ENCODE results near the gene CASP3. TPM values are rescaled to one million over a fixed set of nuclear protein-coding genes. Genes with fewer than 3 reads are reported as not detected.

CASP3 gene
- total RNA-seq, 2 experiments from 2014 or later: 25.8 to 44.7 TPM

- Histone ChIP-seq H3K36me3 (ENCODE audit: insufficient read depth, low read length) (peaks cover 51% of the 10 kb centered on the region), H3K27ac (ENCODE audit: low read depth, low read length, poor library complexity, severe bottlenecking) (peak overlapping the region; percentile 79), H2AFZ (ENCODE audit: low read length) (no peak overlapping the region), H3K4me3 (ENCODE audit: low read depth, low read length, poor library complexity, severe bottlenecking) (peak overlapping the region; percentile 93), H3K4me2 (ENCODE audit: low read length) (peak overlapping the region; percentile 81), H3K9me2 (ENCODE audit: insufficient read depth, low read length) (no peaks in the 10 kb centered on the region), H3K9me3 (ENCODE audit: low read length) (no peaks in the 10 kb centered on the region), H4K20me1 (ENCODE audit: insufficient read depth, low read length) (peaks cover 17% of the 10 kb centered on the region), H3K4me1 (ENCODE audit: insufficient read depth, low read length, poor library complexity, severe bottlenecking) (peaks cover 42% of the 10 kb centered on the region), H3K79me2 (ENCODE audit: insufficient read depth, low read depth, low read length) (peaks cover 70% of the 10 kb centered on the region)
- BruUV-seq (replicated peaks): no TSS peak
- intact Hi-C loops (cut with micrococcal nuclease; ENCODE audit: unreplicated experiment): loop anchor here (2.0 to 10.0 kb wide), 6 partner anchors 109 to 1545 kb away; partner anchors contain the start of genes CDKN2AIP, CYP4V2 and SLC25A4
- POLR2A ChIA-PET: interaction anchor here (0.7 to 2.3 kb wide), 7 partner anchors 9 to 379 kb away, joined by 3 to 6 read pairs (median 4); partner anchors contain the start of gene CENPU
- CTCF ChIA-PET (ENCODE audit: unreplicated experiment): no interaction called here
- no peak for DNase-seq (ENCODE audit: low spot score)
- TF ChIP-seq EZH2phosphoT487 (IDR thresholded peaks at IDR 0.05; ENCODE audit: borderline replicate concordance, low read depth, low read length) (no peak), CTCF (conservative IDR thresholded peaks at IDR 0.05; ENCODE audit: low read length) (no peak)
These were observed 1.8 kb downstream of the CASP3 start for GRCh38 chr4:184647266-184648053.

- peaks cover 17% of the 10 kb centered on the region for H4K20me1 ChIP-seq (ENCODE audit: insufficient read depth, low read length)
- DNase-seq (ENCODE audit: low spot score): no peak
- peak overlapping the region; percentile 81 for H3K4me2 ChIP-seq (ENCODE audit: low read length)
- H3K4me3 ChIP-seq (ENCODE audit: low read depth, low read length, poor library complexity, severe bottlenecking): peak overlapping the region; percentile 93
- H3K36me3 ChIP-seq (ENCODE audit: insufficient read depth, low read length): peaks cover 65% of the 10 kb centered on the region
- intact Hi-C loops (cut with micrococcal nuclease; ENCODE audit: unreplicated experiment): loop anchor here (5.0 to 10.0 kb wide), 2 partner anchors 1201 to 1546 kb away; partner anchors contain the start of genes CDKN2AIP and CYP4V2
- peaks cover 49% of the 10 kb centered on the region for H3K4me1 ChIP-seq (ENCODE audit: insufficient read depth, low read length, poor library complexity, severe bottlenecking)
- no TSS peak for BruUV-seq (replicated peaks)
- H3K9me2 ChIP-seq (ENCODE audit: insufficient read depth, low read length): no peaks in the 10 kb centered on the region
- peak overlapping the region; percentile 38 for H3K27ac ChIP-seq (ENCODE audit: low read depth, low read length, poor library complexity, severe bottlenecking)
- H2AFZ ChIP-seq (ENCODE audit: low read length): no peak overlapping the region
- ChIA-PET CTCF (ENCODE audit: unreplicated experiment) (no interaction called here), POLR2A (interaction anchor here (0.6 to 1.3 kb wide), 4 partner anchors 10 to 167 kb away, joined by 3 to 6 read pairs (median 3); partner anchors contain the start of gene CENPU)
- peaks cover 83% of the 10 kb centered on the region for H3K79me2 ChIP-seq (ENCODE audit: insufficient read depth, low read depth, low read length)
- no peaks in the 10 kb centered on the region for H3K9me3 ChIP-seq (ENCODE audit: low read length)
- TF ChIP-seq EZH2phosphoT487 (IDR thresholded peaks at IDR 0.05; ENCODE audit: borderline replicate concordance, low read depth, low read length) (no peak), CTCF (conservative IDR thresholded peaks at IDR 0.05; ENCODE audit: low read length) (no peak)
These were observed 3.2 kb downstream of the CASP3 start for GRCh38 chr4:184645904-184646610.
